Right lobe of liver (tissue), 4 donors: Measurements from ENCODE around the gene LRIT2.

Source experiments
- CTCF ChIP-seq, 4 donors: fragments of 200-600 bp in 3 of 4; fragments of 450-650 bp in 1 of 4; IDR thresholded peaks; one replicate each; pipeline versions ENCODE4 v1.5.1 to v1.8.0; 2016 to 2022; ENCODE audit warnings: antibody characterized with exemption in 4 of 4, mild to moderate bottlenecking in 2 of 4
- POLR2A ChIP-seq: fragments of 450-650 bp; IDR thresholded peaks from one replicate; pipeline ENCODE4 v1.6.1; 2017; ENCODE audit warnings: antibody characterized with exemption, mild to moderate bottlenecking
- donor health status: DM: no; HTN: no; CAD: no.
- donor health status: DM: no; HTN: no; CAD: no.
- donor health status: DM: no; HTN: yes; CAD: no.

- TF ChIP-seq CTCF (IDR thresholded peaks at IDR 0.05) (no peak), POLR2A (no peak)
Measured at GRCh38 chr10:84233940-84234339, 8.6 kb upstream of the LRIT2 start.
